ENCODE data around the gene PLCB4.

The PLCB4 gene

GRCh38 chr20:9082741-9083140, 13.9 kb downstream of the PLCB4 start:
- H3K27me3 ChIP-seq (ENCODE audit: insufficient read depth, low read length, poor library complexity, severe bottlenecking) = no peaks in the 10 kb centered on the region
- H3K4me1 ChIP-seq (ENCODE audit: insufficient read depth, low read length, poor library complexity, severe bottlenecking) = peaks cover 70% of the 10 kb centered on the region
- H3K4me2 ChIP-seq (ENCODE audit: low read depth, low read length, poor library complexity, severe bottlenecking) = peak overlapping the region; percentile 50
- peaks cover 60% of the 10 kb centered on the region for H3K79me2 ChIP-seq (ENCODE audit: insufficient read depth, low read length)
- no peaks in the 10 kb centered on the region for H3K36me3 ChIP-seq (ENCODE audit: insufficient read depth, low read length)
- no peaks in the 10 kb centered on the region for H3K9me2 ChIP-seq (replicated peaks; ENCODE audit: low read depth, low read length)
- no peaks in the 10 kb centered on the region for H3F3A ChIP-seq (ENCODE audit: low read depth)
- H3K9me3 ChIP-seq (ENCODE audit: insufficient read depth, low read depth, low read length) = no peaks in the 10 kb centered on the region
- no peak for TF ChIP-seq EZH2phosphoT487 (IDR thresholded peaks at IDR 0.05; ENCODE audit: borderline replicate concordance)
- TF ChIP-seq CTCF (conservative IDR thresholded peaks at IDR 0.05; ENCODE audit: low read length) = no peak
- no peak overlapping the region for H3K9ac ChIP-seq (ENCODE audit: low read depth, low read length, poor library complexity, severe bottlenecking)
- H4K20me1 ChIP-seq (ENCODE audit: insufficient read depth, low read length, poor library complexity, severe bottlenecking) = no peaks in the 10 kb centered on the region
- peak overlapping the region; percentile 2 for H3K4me3 ChIP-seq (ENCODE audit: low read length, poor library complexity, severe bottlenecking)
- H2AFZ ChIP-seq (ENCODE audit: low read length) = no peak overlapping the region

GRCh38 chr20:9087531-9088217, 18.8 kb downstream of the PLCB4 start:
- Histone ChIP-seq H3K4me1 (ENCODE audit: insufficient read depth, low read length, poor library complexity, severe bottlenecking) (peaks cover 67% of the 10 kb centered on the region), H4K20me1 (ENCODE audit: insufficient read depth, low read length, poor library complexity, severe bottlenecking) (no peaks in the 10 kb centered on the region), H3K27me3 (ENCODE audit: insufficient read depth, low read length, poor library complexity, severe bottlenecking) (no peaks in the 10 kb centered on the region), H3K4me3 (ENCODE audit: low read length, poor library complexity, severe bottlenecking) (no peak overlapping the region), H3K9me2 (replicated peaks; ENCODE audit: low read depth, low read length) (no peaks in the 10 kb centered on the region), H3F3A (ENCODE audit: low read depth) (no peaks in the 10 kb centered on the region; the same call in 1 of the 2 replicates), H3K4me2 (ENCODE audit: low read depth, low read length, poor library complexity, severe bottlenecking) (peak overlapping the region; percentile 3), H2AFZ (ENCODE audit: low read length) (no peak overlapping the region), H3K79me2 (ENCODE audit: insufficient read depth, low read length) (peaks cover 49% of the 10 kb centered on the region), H3K9ac (ENCODE audit: low read depth, low read length, poor library complexity, severe bottlenecking) (no peak overlapping the region), H3K9me3 (ENCODE audit: insufficient read depth, low read depth, low read length) (no peaks in the 10 kb centered on the region), H3K36me3 (ENCODE audit: insufficient read depth, low read length) (no peaks in the 10 kb centered on the region)
- TF ChIP-seq EZH2phosphoT487 (IDR thresholded peaks at IDR 0.05; ENCODE audit: borderline replicate concordance) (no peak), CTCF (conservative IDR thresholded peaks at IDR 0.05; ENCODE audit: low read length) (no peak)

GRCh38 chr20:9088556-9088955, 19.7 kb downstream of the PLCB4 start:
- Histone ChIP-seq H3K4me3 (ENCODE audit: low read length, poor library complexity, severe bottlenecking) (no peak overlapping the region), H3K4me2 (ENCODE audit: low read depth, low read length, poor library complexity, severe bottlenecking) (no peak overlapping the region), H3K79me2 (ENCODE audit: insufficient read depth, low read length) (peaks cover 54% of the 10 kb centered on the region), H3K27me3 (ENCODE audit: insufficient read depth, low read length, poor library complexity, severe bottlenecking) (no peaks in the 10 kb centered on the region), H3K9me3 (ENCODE audit: insufficient read depth, low read depth, low read length) (no peaks in the 10 kb centered on the region), H2AFZ (ENCODE audit: low read length) (no peak overlapping the region), H4K20me1 (ENCODE audit: insufficient read depth, low read length, poor library complexity, severe bottlenecking) (no peaks in the 10 kb centered on the region), H3K9ac (ENCODE audit: low read depth, low read length, poor library complexity, severe bottlenecking) (no peak overlapping the region), H3F3A (ENCODE audit: low read depth) (no peaks in the 10 kb centered on the region; the same call in 1 of the 2 replicates), H3K36me3 (ENCODE audit: insufficient read depth, low read length) (no peaks in the 10 kb centered on the region), H3K4me1 (ENCODE audit: insufficient read depth, low read length, poor library complexity, severe bottlenecking) (peaks cover 65% of the 10 kb centered on the region), H3K9me2 (replicated peaks; ENCODE audit: low read depth, low read length) (no peaks in the 10 kb centered on the region)
- TF ChIP-seq CTCF (conservative IDR thresholded peaks at IDR 0.05; ENCODE audit: low read length) (no peak), EZH2phosphoT487 (IDR thresholded peaks at IDR 0.05; ENCODE audit: borderline replicate concordance) (no peak)
